GM18505 (cell line): ENCODE data around the gene SLC2A1.

ENCODE experiments used
- ATAC-seq: cut with Tn5 transposase; IDR thresholded peaks from one replicate; pipeline ENCODE4 v1.9.1; 2021; ENCODE audit not compliant: unreplicated experiment
- POLR2A ChIP-seq: IDR thresholded peaks from 4 replicates; pipeline ENCODE4 v1.6.1; 2011; ENCODE audit warnings: borderline replicate concordance; ENCODE audit not compliant: insufficient read depth, insufficient read length; ENCODE audit errors: extremely low read depth

The SLC2A1 gene

DNA sequence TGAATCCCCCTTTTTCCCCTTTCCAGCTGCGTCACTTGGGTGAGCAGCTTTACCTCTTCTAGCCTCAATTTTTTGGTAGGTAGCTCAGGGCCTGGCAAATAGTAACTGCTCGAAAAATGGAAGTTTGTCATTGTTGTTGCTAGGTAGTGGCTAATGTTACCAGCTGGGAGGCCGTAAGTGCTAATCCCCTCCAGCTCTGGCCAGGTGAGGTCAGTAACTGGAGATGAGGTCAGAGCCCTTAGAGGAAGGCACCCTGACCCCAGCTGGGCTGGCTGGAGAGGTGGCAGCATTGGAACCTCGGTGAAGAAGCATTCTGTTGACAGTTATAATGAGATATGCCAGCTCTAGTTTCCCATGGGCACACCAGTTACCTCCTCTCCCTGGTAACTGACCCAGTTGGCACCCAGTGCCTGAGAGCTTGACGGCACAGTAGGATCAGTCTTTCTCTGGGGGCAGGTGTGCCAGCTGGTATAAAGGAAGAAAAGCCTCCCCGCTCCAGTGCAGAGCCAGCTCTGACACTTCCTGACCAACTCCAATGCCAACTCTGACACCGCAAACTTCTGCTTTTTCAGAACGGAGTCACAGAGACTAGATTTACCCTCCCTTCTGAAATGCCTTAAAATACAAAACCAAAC is 35.0 kb upstream of the SLC2A1 start:
- ATAC-seq: no peak
- TF ChIP-seq POLR2A: no peak

DNA sequence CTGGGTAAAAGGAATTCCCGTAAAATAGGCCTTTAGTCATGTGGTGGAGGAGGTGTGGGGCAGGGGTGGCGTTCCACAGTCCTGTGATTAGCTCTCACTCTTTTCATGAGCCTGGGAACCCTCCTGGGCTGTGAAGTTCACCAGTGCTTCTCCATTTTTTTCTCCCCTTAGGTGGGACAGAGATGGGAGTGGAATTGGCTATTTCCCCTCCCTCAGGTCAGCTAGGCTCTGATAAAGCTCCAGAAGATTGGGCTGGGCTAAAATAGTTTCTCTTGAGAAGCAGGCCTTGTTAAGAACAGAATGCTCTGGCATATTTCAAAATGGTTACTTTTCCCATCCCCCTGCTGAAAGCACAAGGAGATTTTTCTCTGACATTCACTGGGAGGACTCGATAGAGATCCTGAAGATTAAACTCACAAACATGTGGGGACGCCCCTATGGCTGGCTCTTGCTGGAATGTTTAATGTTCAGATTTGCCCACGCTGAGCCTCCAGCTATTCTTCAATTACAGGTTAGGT is 33.4 kb upstream of the SLC2A1 start:
- no peak for ATAC-seq
- no peak for TF ChIP-seq POLR2A

DNA sequence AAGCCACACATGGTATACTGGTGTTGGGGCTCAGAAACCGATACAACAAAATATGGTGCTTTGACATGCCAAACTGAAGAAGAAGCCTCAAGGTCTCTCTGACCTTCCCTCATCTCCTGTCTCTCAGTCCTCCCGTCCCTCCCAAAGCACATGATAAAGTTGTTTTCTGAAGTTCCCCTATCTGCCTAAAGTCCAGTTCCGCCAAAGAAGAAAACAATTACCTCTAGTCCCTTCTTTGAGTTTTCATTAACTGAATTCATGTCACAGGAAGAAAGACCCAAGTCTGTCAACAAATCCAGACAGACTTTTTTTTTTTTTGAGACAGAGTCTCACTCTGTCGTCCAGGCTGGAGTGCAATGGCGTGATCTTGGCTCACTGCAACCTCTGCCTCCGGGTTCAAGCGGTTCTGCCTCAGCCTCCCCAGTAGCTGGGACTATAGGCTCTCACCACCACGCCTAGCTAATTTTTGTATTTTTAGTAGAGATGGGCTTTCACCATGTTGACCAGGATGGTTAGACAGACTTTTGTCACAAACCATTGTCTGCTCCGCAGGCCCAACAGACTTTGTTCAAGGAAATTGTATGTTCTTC is 32.2 kb upstream of the SLC2A1 start:
- TF ChIP-seq POLR2A: no peak
- no peak for ATAC-seq

DNA sequence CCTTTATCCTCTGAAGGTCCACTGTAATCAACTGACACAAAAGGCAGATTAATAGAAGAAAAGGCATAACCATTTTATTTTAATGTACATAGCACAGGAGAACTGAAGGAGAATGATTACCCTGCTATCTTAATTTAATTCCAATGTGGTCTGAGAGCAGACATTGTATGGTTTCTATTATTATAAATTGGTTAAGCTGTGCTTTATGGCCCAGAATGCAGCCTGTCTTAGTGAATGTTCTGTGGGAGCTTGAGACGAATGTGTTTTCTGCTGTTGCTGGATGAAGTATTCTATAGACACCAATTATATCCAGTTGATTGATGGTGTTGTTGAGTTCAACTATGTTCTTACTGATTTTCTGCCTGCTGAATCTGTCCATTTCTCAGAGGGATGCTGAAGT is 25.0 kb upstream of the SLC2A1 start:
- ATAC-seq: no peak
- TF ChIP-seq POLR2A: no peak

DNA sequence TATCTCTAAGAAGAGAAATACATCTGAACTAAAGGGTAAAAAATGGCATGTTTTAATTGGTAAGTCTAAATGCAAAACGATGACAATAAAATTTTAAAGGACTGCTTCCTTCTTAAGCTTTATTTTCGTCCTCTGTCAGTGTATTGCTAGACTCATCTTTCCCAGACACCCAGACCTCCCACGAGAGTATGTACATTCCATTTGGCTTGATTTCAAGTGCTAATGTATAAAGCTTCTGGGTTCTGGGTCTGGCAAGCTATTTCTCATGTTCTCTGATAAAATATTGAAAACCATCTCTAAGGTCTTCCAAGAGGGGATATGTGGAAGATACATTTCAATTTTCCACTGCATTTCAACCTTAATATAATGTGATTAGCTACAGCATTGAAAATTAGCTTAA is 24.6 kb upstream of the SLC2A1 start:
- ATAC-seq: no peak
- TF ChIP-seq POLR2A: no peak

DNA sequence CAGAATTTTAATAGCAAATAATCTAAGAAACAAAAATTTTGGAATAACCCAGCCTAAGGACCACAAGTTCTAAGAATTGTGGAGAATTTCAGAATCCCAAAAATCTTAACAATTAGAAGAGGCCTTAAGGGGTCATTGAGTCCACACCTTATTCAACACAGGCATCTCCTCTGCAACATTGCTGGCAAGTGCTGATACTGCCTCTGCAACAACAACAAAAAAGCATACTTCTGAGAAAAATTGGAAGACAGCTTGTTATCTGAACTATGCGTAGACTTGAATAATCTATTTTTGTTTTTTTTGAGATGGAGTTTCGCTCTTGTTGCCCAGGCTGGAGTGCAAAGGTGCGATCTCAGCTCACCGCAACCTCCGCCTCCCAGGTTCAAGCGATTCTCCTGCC is 24.0 kb upstream of the SLC2A1 start:
- no peak for TF ChIP-seq POLR2A
- no peak for ATAC-seq

DNA sequence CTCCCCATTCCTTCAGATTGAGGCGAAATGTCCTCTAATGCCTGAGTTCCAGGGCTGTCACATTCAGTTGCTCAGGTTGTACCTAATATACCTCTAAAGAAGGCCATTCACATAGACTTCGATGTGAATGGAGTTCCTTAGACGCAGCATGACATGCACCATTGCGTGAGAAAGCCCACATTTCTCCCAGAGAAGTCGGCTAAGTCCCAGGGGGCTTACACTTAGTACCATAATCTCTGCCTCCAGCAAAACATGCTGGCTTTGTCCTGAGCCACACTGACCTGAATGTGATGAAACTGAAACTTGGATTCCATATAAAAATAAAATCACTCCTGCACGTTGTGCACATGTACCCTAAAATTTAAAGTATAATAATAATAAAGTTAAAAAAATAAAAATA is 23.2 kb upstream of the SLC2A1 start:
- no peak for TF ChIP-seq POLR2A
- no peak for ATAC-seq

DNA sequence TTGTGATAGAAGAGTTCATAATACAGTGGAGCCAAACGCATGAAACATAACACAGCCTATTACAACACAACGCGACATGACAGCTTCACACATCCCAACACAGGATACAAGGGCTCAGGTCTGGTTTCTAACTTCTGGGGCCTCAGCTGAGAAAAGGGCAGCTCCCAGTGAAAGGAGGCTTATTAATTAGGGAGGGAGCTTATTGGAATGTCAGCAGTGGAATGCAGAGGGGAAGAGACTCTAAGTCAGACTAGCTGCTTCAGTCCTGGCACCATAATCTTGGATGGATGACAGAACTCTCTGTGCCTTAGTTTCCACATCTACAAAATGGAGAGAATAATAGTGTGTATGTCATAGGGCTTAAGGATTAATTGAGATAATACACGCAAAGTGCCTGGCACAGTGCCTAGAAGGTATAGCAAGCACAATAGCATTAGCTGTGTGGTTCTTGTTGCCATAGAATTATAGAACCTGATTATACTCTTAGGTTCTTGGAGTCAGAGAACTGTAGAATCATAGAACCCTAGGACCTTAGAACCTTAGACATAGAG is 22.7 kb upstream of the SLC2A1 start:
- TF ChIP-seq POLR2A: no peak
- no peak for ATAC-seq

DNA sequence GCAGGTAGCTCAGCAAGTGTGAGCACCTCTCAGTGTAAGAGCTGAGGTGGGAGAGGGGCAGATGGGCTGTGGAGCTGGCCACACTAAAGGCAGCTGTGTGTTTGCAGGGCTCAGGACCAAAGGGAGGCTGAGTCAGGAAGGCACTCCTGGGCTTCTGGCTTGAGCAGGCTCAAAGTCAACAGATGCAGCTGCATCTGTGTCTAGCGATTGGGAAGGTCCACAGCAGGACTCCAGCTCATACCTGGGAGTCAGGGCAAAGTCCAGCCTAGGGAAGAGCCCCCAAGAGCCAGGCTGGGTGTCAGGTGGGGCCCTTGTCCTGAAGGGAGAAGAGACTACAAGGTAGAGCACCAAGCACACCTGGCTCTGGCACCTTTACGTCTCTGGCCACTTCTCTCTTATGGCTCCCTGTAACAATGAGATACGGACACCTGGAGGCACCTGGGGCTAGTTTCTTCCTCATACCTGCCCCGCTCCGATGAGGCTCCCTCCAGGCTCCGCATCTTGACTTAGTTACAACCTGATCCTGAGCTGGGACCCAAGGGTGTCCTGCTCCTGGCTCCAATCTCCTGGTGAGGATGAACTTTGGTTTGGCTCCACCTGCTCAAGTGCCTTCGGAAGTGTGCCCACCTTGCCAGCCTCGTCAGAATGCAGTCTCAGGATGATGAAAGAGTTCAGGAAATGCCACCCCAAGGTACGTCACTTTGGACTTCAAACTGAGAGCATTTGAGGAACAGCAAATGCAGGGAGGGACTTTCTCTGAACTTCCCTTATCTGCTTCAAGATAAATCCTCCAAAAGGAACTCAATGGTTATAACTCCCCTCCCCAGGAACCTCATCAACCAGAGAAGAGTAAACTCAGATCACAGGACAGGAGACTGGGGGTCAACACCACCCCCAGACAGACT is 21.5 kb upstream of the SLC2A1 start:
- TF ChIP-seq POLR2A: no peak
- no peak for ATAC-seq

DNA sequence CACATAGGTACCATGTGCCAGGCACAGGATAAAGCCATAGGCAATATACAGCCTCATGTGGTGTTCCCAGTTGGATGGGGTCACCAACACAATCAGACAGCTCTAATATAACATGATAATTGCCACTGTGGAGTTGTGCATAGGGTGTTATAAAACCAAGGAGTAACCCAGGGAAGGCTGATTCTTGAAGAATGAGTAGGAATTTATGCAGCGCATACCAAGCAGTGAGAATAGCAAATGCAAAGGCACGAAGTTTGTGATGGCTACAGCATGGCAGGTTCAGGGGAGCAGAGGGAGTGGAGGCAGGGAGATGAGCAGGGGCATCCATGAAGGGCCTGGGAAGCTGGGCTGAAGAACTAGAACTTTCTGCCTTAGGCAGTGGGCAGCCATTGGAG is 20.4 kb upstream of the SLC2A1 start:
- no peak for ATAC-seq
- TF ChIP-seq POLR2A: no peak

DNA sequence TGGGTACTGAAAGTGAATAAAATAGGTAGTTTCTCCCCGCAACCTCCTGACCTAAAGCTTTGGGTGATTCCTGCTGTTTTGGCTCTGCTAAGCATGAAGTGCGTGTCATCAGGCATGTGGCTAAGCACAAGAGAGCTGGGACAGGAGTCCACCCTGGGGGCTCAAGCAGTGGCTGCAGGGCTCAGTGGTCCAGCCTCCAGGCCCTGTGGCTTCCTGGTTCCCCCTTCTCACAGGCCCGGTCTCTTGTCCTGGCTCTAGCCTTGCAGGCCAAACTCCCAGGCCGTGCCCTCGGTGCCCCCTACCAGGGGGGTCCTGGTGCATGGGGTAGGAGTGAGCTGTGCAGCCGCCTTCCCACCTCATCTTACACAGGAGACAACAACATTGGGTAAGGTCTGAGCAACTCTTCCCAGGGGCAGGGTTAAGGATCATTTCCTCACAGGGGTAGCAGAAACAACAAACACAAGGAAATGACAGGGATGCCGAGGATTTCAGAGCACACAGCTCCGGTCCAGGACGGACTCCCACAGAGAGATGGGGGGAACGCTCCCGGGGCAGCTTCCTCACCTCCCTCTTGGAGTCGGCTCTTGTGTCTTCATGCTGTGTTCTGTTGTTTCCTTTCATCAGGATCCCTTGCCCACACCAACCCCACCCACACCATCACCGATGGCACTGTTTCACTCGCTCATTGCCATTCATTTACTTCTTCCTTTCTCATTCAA is 19.8 kb upstream of the SLC2A1 start:
- ATAC-seq: no peak

DNA sequence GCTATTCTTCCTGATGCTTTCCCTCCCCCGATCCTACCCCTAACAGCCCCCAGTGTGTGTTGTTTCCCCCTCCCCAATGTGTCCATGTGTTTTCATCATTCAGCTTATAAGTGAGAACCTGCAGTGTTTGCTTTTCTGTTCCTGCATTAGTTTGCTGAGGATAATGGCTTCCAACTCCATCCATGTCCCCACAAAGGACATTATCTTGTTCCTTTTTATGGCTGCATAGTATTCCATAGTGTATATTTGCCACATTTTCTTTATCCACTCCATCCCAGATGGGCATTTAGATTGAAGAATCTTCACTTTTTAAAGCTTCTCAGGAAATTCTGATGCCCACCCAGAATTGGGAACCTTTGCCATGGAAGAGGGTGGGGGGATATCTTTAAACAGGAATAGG is 19.0 kb upstream of the SLC2A1 start:
- no peak for ATAC-seq
- no peak for TF ChIP-seq POLR2A

More for the DNA sequence above, 19.8 kb upstream of the SLC2A1 start:
- TF ChIP-seq POLR2A: no peak

DNA sequence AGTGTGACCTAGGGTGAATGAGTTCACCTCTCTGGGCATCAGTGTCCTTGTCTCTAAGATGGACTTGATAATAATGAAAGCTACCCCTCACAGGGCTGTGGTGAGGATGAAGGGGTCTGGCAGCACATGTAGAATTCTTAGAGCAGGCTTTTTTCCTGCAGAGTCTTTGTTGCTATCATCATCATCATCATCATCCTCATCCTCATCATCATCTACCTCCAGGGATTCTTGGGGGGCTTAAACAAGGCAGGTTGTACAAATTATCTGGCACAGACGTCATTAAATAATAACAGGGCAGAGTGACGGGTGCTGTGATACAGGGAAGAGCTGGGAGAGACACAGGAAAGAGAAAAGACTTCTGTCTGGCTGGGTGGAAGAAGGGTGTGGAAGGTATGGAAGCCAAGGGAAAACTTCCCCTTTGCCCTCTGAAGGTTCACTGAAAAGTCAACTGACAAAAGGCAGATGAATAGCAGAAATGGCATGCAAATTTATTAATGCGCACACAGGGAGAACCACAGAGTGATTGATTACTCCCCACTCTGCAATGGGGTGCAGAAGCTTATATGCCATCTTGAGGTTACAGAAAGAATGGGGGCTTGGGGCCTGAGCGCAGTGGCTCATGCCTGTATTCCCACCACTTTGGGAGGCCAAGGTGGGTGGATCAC is 17.0 kb upstream of the SLC2A1 start:
- ATAC-seq: no peak
- TF ChIP-seq POLR2A: no peak

DNA sequence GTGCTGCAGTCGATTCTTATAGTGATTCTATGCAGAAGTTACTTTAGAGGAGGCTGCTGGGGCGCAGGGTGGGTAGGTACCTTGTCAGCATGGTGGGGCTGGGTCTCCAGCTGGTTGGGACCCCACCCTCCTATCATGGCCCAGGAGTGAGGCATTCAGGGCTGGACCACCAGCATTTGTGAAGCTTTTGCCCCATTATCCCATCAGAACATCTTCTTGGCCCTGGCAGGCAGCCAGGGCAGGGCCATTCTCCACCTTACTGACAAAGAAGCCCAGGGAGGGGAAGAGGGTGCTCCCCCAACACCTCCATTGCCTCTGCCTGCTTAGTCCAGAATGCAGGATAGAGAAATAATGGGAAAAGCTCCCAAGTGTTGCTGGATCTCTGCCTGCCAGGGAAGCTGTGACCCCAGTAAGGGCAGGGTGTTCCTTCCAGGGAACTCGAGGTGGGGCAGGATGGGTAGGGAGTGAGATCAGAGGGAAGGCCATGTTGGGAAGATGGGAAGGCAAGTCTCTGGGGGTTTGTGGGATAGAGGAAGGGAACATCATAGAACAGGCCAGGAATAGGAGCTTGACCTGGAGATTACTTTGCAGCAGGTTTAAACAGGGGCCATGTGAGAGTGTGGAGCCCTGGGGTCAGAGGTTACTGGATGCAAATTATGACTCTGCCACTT is 16.2 kb upstream of the SLC2A1 start:
- ATAC-seq: no peak
- no peak for TF ChIP-seq POLR2A
